ENCODE measurements around the gene PYDC2.

GRCh38 chr3:191460360-191460759 is 603 bp upstream of the PYDC2 start:
- no peak for TF ChIP-seq CTCF (conservative IDR thresholded peaks at IDR 0.05; ENCODE audit: low read length)
- no peak for TF ChIP-seq EZH2phosphoT487 (IDR thresholded peaks at IDR 0.05; ENCODE audit: borderline replicate concordance, low read depth, low read length)

Measured in OCI-LY7 (cell line).